IMR-90 (cell line): ENCODE results near the gene ERVK3-1. TPM values are rescaled to one million over a fixed set of nuclear protein-coding genes. Genes with fewer than 3 reads are reported as not detected.

Experiments used
- ATAC-seq: fragments of 200-7000 bp; cut with Tn5 transposase; 2 replicates; pipeline ENCODE4 v1.9.1; 2020; ENCODE audit warnings: low read depth, mild to moderate bottlenecking, moderate library complexity
- BruUV-seq: library from RNA; stranded (reverse); fragments of 400-500 nt; replicated peaks from 2 replicates; lab custom pipeline; 2021; lab: Mats Ljungman, UMichigan
- CTCF ChIA-PET: fragments of 300-600 bp; formaldehyde crosslinking; extraction: SDS; loops from one replicate; lab custom pipeline; 2021; ENCODE audit warnings: antibody characterized with exemption; lab: Yijun Ruan, JAX
- POLR2A ChIA-PET: fragments of 300-600 bp; sonication (Branson Sonifier 250); formaldehyde crosslinking; loops from one replicate; lab custom pipeline; 2022; ENCODE audit warnings: antibody characterized with exemption; ENCODE audit not compliant: unreplicated experiment; lab: Charles Lee
- DNase-seq: peaks from one replicate; pipeline ENCODE4 v3.0.0; 2013
- H2AFZ ChIP-seq: replicated peaks from 2 replicates; pipeline ENCODE3; 2013; ENCODE audit warnings: low read length, mild to moderate bottlenecking; ENCODE audit not compliant: poor library complexity
- H2AK5ac ChIP-seq: 2 replicates; pipeline ENCODE4 v1.6.1; 2013; ENCODE audit warnings: low read depth, low read length, inconsistent platforms
- H2AK9ac ChIP-seq: replicated peaks from 2 replicates; pipeline ENCODE3; 2013; ENCODE audit warnings: mild to moderate bottlenecking, low read depth, low read length, moderate library complexity; ENCODE audit not compliant: poor library complexity
- H2BK120ac ChIP-seq: 2 replicates; pipeline ENCODE4 v1.6.1; 2013; ENCODE audit warnings: low read depth, low read length, inconsistent platforms
- H2BK15ac ChIP-seq: 3 replicates; pipeline ENCODE4 v1.6.1; 2013; ENCODE audit warnings: low read depth, low read length, inconsistent platforms
- H2BK20ac ChIP-seq: 2 replicates; pipeline ENCODE4 v1.6.1; 2013; ENCODE audit warnings: low read depth, mild to moderate bottlenecking, inconsistent platforms, low read length, moderate library complexity
- H2BK5ac ChIP-seq: 2 replicates; pipeline ENCODE4 v1.6.1; 2013; ENCODE audit warnings: mild to moderate bottlenecking, low read depth, low read length, inconsistent platforms; ENCODE audit not compliant: poor library complexity, severe bottlenecking
- H3K14ac ChIP-seq: replicated peaks from 2 replicates; pipeline ENCODE4 v1.6.1; 2013; ENCODE audit warnings: low read depth, low read length, inconsistent platforms
- H3K18ac ChIP-seq: 2 replicates; pipeline ENCODE4 v1.6.1; 2013; ENCODE audit warnings: low read depth, low read length, control low read depth
- H3K23ac ChIP-seq: 2 replicates; pipeline ENCODE4 v1.6.1; 2013; ENCODE audit warnings: low read depth, low read length, inconsistent platforms
- H3K27ac ChIP-seq: 2 replicates; pipeline ENCODE4 v1.5.1; 2013; ENCODE audit warnings: mild to moderate bottlenecking, control low read depth, low read length; ENCODE audit not compliant: insufficient read depth
- H3K27me3 ChIP-seq: 2 replicates; pipeline ENCODE4 v1.6.1; 2013; ENCODE audit warnings: low read length; ENCODE audit not compliant: control insufficient read depth, insufficient read depth
- H3K36me3 ChIP-seq: 2 replicates; pipeline ENCODE4 v1.6.1; 2013; ENCODE audit warnings: low read length, mixed read lengths; ENCODE audit not compliant: control insufficient read depth, insufficient read depth
- H3K4ac ChIP-seq: 2 replicates; pipeline ENCODE4 v1.6.1; 2013; ENCODE audit warnings: low read depth, low read length, inconsistent platforms
- H3K4me1 ChIP-seq: 2 replicates; pipeline ENCODE4 v1.6.1; 2013; ENCODE audit warnings: low read length, mixed read lengths; ENCODE audit not compliant: control insufficient read depth, insufficient read depth
- H3K4me2 ChIP-seq: 2 replicates; pipeline ENCODE4 v1.6.1; 2013; ENCODE audit warnings: low read depth, mild to moderate bottlenecking, control low read depth, low read length, moderate library complexity
- H3K4me3 ChIP-seq: 2 replicates; pipeline ENCODE4 v1.5.1; 2013; ENCODE audit warnings: low read depth, mild to moderate bottlenecking, control low read depth, low read length, moderate library complexity; ENCODE audit not compliant: insufficient read depth
- H3K56ac ChIP-seq: 2 replicates; pipeline ENCODE4 v1.6.1; 2013; ENCODE audit warnings: low read length, inconsistent platforms; ENCODE audit not compliant: insufficient read depth; ENCODE audit errors: extremely low read depth
- H3K79me1 ChIP-seq, 2 experiments: 2 replicates each; pipeline ENCODE4 v1.6.1; 2013; ENCODE audit warnings: low read length in 2 of 2, inconsistent platforms in 1 of 2, low read depth in 1 of 2
- H3K9ac ChIP-seq: 2 replicates; pipeline ENCODE4 v1.6.1; 2013; ENCODE audit warnings: low read depth, low read length, control low read depth
- H3K9me1 ChIP-seq: 2 replicates; pipeline ENCODE4 v1.6.1; 2013; ENCODE audit warnings: low read length, inconsistent platforms; ENCODE audit not compliant: insufficient read depth
- H3K9me3 ChIP-seq: 2 replicates; pipeline ENCODE4 v1.6.1; 2013; ENCODE audit warnings: low read length; ENCODE audit not compliant: control insufficient read depth, insufficient read depth
- H4K20me1 ChIP-seq: 2 replicates; pipeline ENCODE4 v1.6.1; 2013; ENCODE audit warnings: low read length, inconsistent platforms; ENCODE audit not compliant: insufficient read depth
- H4K5ac ChIP-seq: 2 replicates; pipeline ENCODE4 v1.6.1; 2013; ENCODE audit warnings: mild to moderate bottlenecking, low read depth, low read length, control low read depth
- H4K8ac ChIP-seq, 2 experiments: 2 replicates each; pipeline ENCODE4 v1.6.1; 2013; ENCODE audit warnings: low read depth in 2 of 2, low read length in 2 of 2, control low read depth in 1 of 2, inconsistent platforms in 1 of 2
- H4K91ac ChIP-seq: 2 replicates; pipeline ENCODE4 v1.6.1; 2013; ENCODE audit warnings: low read depth, low read length, inconsistent platforms; ENCODE audit not compliant: insufficient read depth
- BHLHE40 ChIP-seq: fragments of 150-350 bp; IDR thresholded peaks from 2 replicates; pipeline ENCODE4 v1.6.1; 2016; ENCODE audit warnings: mild to moderate bottlenecking, low read depth, low read length
- CEBPB ChIP-seq: IDR thresholded peaks from 2 replicates; pipeline ENCODE4 v1.6.1; 2012; ENCODE audit warnings: low read depth, low read length, improper control_type of control experiment
- CTCF ChIP-seq: conservative IDR thresholded peaks from 2 replicates; pipeline ENCODE4 v1.5.1; 2012; ENCODE audit warnings: mild to moderate bottlenecking, low read depth, low read length, improper control_type of control experiment
- ELK1 ChIP-seq: fragments of 150-350 bp; IDR thresholded peaks from 2 replicates; pipeline ENCODE4 v1.6.1; 2016; ENCODE audit warnings: low read depth, mild to moderate bottlenecking, low read length, moderate library complexity, borderline replicate concordance
- FOS ChIP-seq: fragments of 150-350 bp; IDR thresholded peaks from 2 replicates; pipeline ENCODE4 v1.6.1; 2016; ENCODE audit warnings: low read depth, low read length
- POLR2A ChIP-seq: IDR thresholded peaks from 2 replicates; pipeline ENCODE4 v1.6.1; 2012; ENCODE audit warnings: mild to moderate bottlenecking, low read depth, low read length
- RFX5 ChIP-seq: IDR thresholded peaks from 2 replicates; pipeline ENCODE4 v1.8.0; 2012; ENCODE audit warnings: low read depth, mild to moderate bottlenecking, low read length, moderate library complexity
- WGBS, 2 experiments: methylation state at CpG; one replicate each; pipeline versions ENCODE4 v1.1.5 to v1.1.7; 2013; ENCODE audit warnings: missing lambda C conversion rate in 2 of 2; ENCODE audit not compliant: insufficient read length in 1 of 2; ENCODE audit errors: extremely low coverage in 2 of 2; 5-methylcytosine and 5-hydroxymethylcytosine counted together
- dilution Hi-C: fragments of 300-500 bp; cut with HindIII; formaldehyde crosslinking; loops from one replicate; pipeline ENCODE4 v1.14.3; 2018; ENCODE audit warnings: low sequenced_read_pairs; ENCODE audit not compliant: unreplicated experiment
- in situ Hi-C: fragments of 300-500 bp; cut with MboI; formaldehyde crosslinking; loops from 3 replicates; pipeline ENCODE4 v1.14.3; 2019; ENCODE audit warnings: low sequenced_read_pairs, inconsistent platforms, mixed read lengths
- intact Hi-C: fragments of 100-400 bp; cut with micrococcal nuclease; formaldehyde crosslinking; loops from 2 replicates; pipeline ENCODE4 v1.10.0; 2022
- polyA plus RNA-seq, 3 experiments: library from polyadenylated mRNA; depleted of rRNA; stranded (reverse); fragments of >200 nt; gene quantifications; 2 replicates each; pipeline ENCODE4 v1.2.3, GENCODE V29; 2012; ENCODE audit warnings: low replicate concordance in 1 of 3
- total RNA-seq: library from RNA; depleted of rRNA; stranded (reverse); fragments of >200 nt; gene quantifications from 2 replicates; pipeline ENCODE4 v1.2.3, GENCODE V29; 2012

The ERVK3-1 gene
- total and polyA plus RNA-seq, 2 of the 4 experiments (the other 2 are of a cell fraction): 33.0 to 39.3 TPM

- Histone ChIP-seq H2AFZ (no peak overlapping the region), H2BK20ac (no peak overlapping the region), H3K56ac (no peak overlapping the region), H3K27me3 (no peaks in the 10 kb centered on the region), H3K4ac (no peak overlapping the region), H3K4me2 (no peak overlapping the region), H3K9ac (no peak overlapping the region), H2BK15ac (no peak overlapping the region), H3K79me1 (peaks cover 6 to 10% of the 10 kb centered on the region in 2 experiments), H3K9me1 (no peaks in the 10 kb centered on the region), H4K5ac (no peak overlapping the region), H2AK5ac (no peak overlapping the region), H4K20me1 (no peaks in the 10 kb centered on the region), H2BK5ac (no peak overlapping the region), H3K23ac (no peak overlapping the region), H3K4me1 (no peaks in the 10 kb centered on the region), H3K18ac (no peak overlapping the region), H4K91ac (no peak overlapping the region), H3K4me3 (no peak overlapping the region), H2AK9ac (no peak overlapping the region), H3K36me3 (peaks cover 79% of the 10 kb centered on the region), H3K27ac (no peak overlapping the region), H4K8ac (no peak overlapping the region), H2BK120ac (no peak overlapping the region), H3K9me3 (peaks cover 98% of the 10 kb centered on the region), H3K14ac (no peak overlapping the region)
- intact Hi-C loops: no loop called here
- DNase-seq: no peak
- TF ChIP-seq RFX5 (no peak), CTCF (no peak), ELK1 (no peak), FOS (no peak), CEBPB (no peak), BHLHE40 (no peak), POLR2A (no peak)
- CTCF ChIA-PET: no interaction called here
- WGBS, 2 experiments: no CpG with 5 or more reads among the region's 3 CpGs
- dilution Hi-C loops: no loop called here
- ATAC-seq: no peak
- BruUV-seq: no TSS peak
- POLR2A ChIA-PET: no interaction called here
- in situ Hi-C loops: no loop called here
Measured at GRCh38 chr19:58261600-58261967, 43.6 kb upstream of the ERVK3-1 start.
